HG03139 (cell line): Measurements from ENCODE around the gene REXO4.
"Not testable (repeated sequence)": the region's sequence is repeated elsewhere in the genome, so short reads cannot be mapped to it uniquely, and the experiment has no call there.

Source experiments
- ATAC-seq: cut with Tn5 transposase; IDR thresholded peaks from one replicate; pipeline ENCODE4 v1.9.1; 2021; ENCODE audit not compliant: unreplicated experiment

REXO4 gene

GRCh38 chr9:133421615-133422542 lies 4.1 kb upstream of the REXO4 start, which contains the start of gene ADAMTS13:
ADAMTS13 (plus strand) TSS chr9:133422367; CDS start chr9:133422444, 77 bp downstream.
- no peak for ATAC-seq

- no peak for ATAC-seq
Measured at GRCh38 chr9:133420392-133420827, 2.6 kb upstream of the REXO4 start.

GRCh38 chr9:133419005-133419404 lies 1.2 kb upstream of the REXO4 start:
- ATAC-seq = no peak

GRCh38 chr9:133415170-133415569 lies 2.6 kb downstream of the REXO4 start:
- no peak for ATAC-seq

GRCh38 chr9:133408042-133408441 lies 9.8 kb downstream of the REXO4 start:
- no peak for ATAC-seq

- ATAC-seq = peak; percentile 53
Measured at GRCh38 chr9:133406480-133407307, 11.1 kb downstream of the REXO4 start.

- ATAC-seq = no peak
Measured at GRCh38 chr9:133405508-133406438, 12.0 kb downstream of the REXO4 start.

- ATAC-seq = no peak
Measured at GRCh38 chr9:133404454-133405002, 13.3 kb downstream of the REXO4 start.

GRCh38 chr9:133403766-133404453 lies 13.9 kb downstream of the REXO4 start:
- no peak for ATAC-seq

GRCh38 chr9:133402689-133403088 lies 15.1 kb downstream of the REXO4 start:
- no peak for ATAC-seq

GRCh38 chr9:133401588-133401987 lies 16.2 kb downstream of the REXO4 start:
- no peak for ATAC-seq

- no peak for ATAC-seq
Measured at GRCh38 chr9:133400292-133400691, 17.5 kb downstream of the REXO4 start.

- ATAC-seq = no peak
Measured at GRCh38 chr9:133397895-133398294, 19.9 kb downstream of the REXO4 start.

- ATAC-seq = no peak
Measured at GRCh38 chr9:133397370-133397769, 20.4 kb downstream of the REXO4 start.

- no peak for ATAC-seq
Measured at GRCh38 chr9:133396952-133397351, 20.9 kb downstream of the REXO4 start.

GRCh38 chr9:133394687-133395271 lies 23.0 kb downstream of the REXO4 start:
- no peak for ATAC-seq

- ATAC-seq = no peak
Measured at GRCh38 chr9:133393399-133393798, 24.4 kb downstream of the REXO4 start.

- ATAC-seq = not testable (repeated sequence)
Measured at GRCh38 chr9:133392308-133392707, 25.5 kb downstream of the REXO4 start.

GRCh38 chr9:133391449-133391848 lies 26.4 kb downstream of the REXO4 start:
- ATAC-seq = not testable (repeated sequence)
